Right lobe of liver (tissue), 4 donors: ENCODE results near the gene ACOX3.

Experiments used
- POLR2A ChIP-seq: fragments of 450-650 bp; IDR thresholded peaks from one replicate; pipeline ENCODE4 v1.6.1; 2017; ENCODE audit warnings: antibody characterized with exemption, mild to moderate bottlenecking
- TF ChIP-seq, protein P1 (sequence below), 4 donors: fragments of 200-600 bp in 3 of 4; fragments of 450-650 bp in 1 of 4; IDR thresholded peaks; one replicate each; pipeline versions ENCODE4 v1.5.1 to v1.8.0; 2016 to 2022; ENCODE audit warnings: antibody characterized with exemption in 4 of 4, mild to moderate bottlenecking in 2 of 4
- donor health status: DM: no; HTN: no; CAD: no.
- donor health status: DM: no; HTN: no; CAD: no.
- donor health status: DM: no; HTN: yes; CAD: no.

GRCh38 chr4:8331575-8331955, 109.0 kb downstream of the ACOX3 start:
- TF ChIP-seq, protein P1, sequence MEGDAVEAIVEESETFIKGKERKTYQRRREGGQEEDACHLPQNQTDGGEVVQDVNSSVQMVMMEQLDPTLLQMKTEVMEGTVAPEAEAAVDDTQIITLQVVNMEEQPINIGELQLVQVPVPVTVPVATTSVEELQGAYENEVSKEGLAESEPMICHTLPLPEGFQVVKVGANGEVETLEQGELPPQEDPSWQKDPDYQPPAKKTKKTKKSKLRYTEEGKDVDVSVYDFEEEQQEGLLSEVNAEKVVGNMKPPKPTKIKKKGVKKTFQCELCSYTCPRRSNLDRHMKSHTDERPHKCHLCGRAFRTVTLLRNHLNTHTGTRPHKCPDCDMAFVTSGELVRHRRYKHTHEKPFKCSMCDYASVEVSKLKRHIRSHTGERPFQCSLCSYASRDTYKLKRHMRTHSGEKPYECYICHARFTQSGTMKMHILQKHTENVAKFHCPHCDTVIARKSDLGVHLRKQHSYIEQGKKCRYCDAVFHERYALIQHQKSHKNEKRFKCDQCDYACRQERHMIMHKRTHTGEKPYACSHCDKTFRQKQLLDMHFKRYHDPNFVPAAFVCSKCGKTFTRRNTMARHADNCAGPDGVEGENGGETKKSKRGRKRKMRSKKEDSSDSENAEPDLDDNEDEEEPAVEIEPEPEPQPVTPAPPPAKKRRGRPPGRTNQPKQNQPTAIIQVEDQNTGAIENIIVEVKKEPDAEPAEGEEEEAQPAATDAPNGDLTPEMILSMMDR (IDR thresholded peaks at IDR 0.05): no peak
- TF ChIP-seq POLR2A: no peak
